ENCODE measurements around the gene LYPD3.
"Not testable (repeated sequence)": the region's sequence is repeated elsewhere in the genome, so short reads cannot be mapped to it uniquely, and the experiment has no call there.

The LYPD3 gene

DNA sequence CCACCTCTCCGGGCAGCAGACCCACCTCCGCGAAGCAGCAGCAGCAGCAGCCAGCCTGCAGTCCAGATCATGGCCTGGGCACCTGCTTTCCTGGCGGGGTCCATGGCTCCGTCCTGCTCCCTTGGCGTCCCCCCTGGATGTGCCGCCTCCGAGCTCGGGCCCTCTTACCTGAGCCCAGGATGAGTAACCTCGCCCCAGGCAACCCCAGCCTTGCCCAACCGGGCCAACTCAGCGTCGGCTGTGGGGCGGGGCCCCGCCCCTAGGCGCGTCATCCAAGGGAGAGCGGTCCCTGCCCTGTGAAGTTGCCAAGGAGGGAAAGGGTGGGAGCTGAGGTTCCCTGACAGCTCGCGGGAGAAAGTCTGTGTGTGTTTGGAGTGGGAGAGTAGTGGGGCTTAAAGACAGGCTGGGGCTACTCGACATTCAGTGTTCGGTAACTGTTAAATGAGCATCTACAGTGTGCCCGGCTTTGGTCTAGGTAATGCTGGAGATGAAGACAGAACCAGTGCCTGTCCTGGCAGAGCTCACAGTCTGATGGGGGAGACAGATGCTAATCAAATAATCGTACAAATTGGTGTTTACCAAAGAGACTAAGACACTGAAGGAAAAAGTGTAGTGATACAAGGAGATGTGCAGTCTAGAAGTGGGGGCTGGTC is at the start of gene LYPD3:
LYPD3 (minus strand) TSS at position 141 of the 653 bp plus-strand sequence; CDS start at position 104, 37 bp downstream.
- Mint-ChIP-seq H3K27me3 (ENCODE audit: low read depth) (no peaks in the 10 kb centered on the region), H3K9me3 (no peaks in the 10 kb centered on the region), H3K4me3 (peak within 1 kb of the TSS; percentile 92), H3K27ac (peak within 1 kb of the TSS; percentile 96), H3K4me1 (ENCODE audit: low read depth) (peaks cover 40% of the 10 kb centered on the region), H3K36me3 (ENCODE audit: low read depth) (no peaks in the 10 kb centered on the region)
- DNase-seq (ENCODE audit: low spot score): no peak

DNA sequence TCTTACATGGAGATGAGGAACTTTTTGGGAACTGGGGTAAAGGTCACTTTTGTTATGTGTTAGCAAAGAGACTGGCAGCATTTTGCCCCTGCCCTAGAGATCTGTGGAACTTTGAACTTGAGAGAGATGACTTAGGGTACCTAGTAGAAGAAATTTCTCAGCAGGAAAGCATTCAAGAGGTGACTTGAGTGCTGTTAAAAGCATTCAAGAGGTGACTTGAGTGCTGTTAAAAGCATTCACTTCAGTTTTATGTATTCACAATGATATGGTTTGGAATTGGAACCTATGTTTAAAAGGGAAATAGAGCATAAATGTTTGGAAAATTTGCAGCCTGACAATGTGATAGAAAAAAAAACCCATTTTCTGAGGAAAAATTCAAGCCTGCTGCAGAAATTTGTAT is 47.0 kb upstream of the LYPD3 start:
- peaks cover 40% of the 10 kb centered on the region for H3K36me3 Mint-ChIP-seq (ENCODE audit: low read depth)
- not testable (repeated sequence) for H3K27me3 Mint-ChIP-seq (ENCODE audit: low read depth); H3K27ac Mint-ChIP-seq; H3K9me3 Mint-ChIP-seq; H3K4me3 Mint-ChIP-seq; DNase-seq (ENCODE audit: low spot score); H3K4me1 Mint-ChIP-seq (ENCODE audit: low read depth)

DNA sequence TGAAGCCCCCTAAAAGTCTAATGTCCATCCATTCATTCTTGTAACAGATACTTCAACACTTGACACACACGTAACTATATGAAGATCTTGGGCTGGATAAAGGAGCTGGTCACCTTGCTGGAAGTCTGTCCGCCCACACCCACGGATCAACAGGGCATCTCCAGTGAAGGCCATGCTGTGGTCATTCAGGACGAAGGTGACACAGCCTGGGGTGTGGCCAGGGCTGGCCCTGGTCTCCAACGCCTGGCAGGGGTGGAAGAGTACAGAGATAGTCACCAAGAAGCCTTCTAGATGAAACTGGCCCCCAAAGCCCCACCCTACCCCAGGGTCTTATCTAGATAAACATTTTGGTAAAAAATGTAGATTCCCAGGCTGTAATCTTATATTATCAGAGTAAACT is 45.9 kb upstream of the LYPD3 start:
- no peaks in the 10 kb centered on the region for H3K27me3 Mint-ChIP-seq (ENCODE audit: low read depth)
- DNase-seq (ENCODE audit: low spot score): no peak
- no peak overlapping the region for H3K27ac Mint-ChIP-seq
- no peak overlapping the region for H3K4me3 Mint-ChIP-seq
- no peaks in the 10 kb centered on the region for H3K4me1 Mint-ChIP-seq (ENCODE audit: low read depth)
- no peaks in the 10 kb centered on the region for H3K9me3 Mint-ChIP-seq
- peaks cover 39% of the 10 kb centered on the region for H3K36me3 Mint-ChIP-seq (ENCODE audit: low read depth)

- Mint-ChIP-seq H3K27me3 (ENCODE audit: low read depth) (no peaks in the 10 kb centered on the region), H3K4me1 (ENCODE audit: low read depth) (peaks cover 5% of the 10 kb centered on the region), H3K9me3 (no peaks in the 10 kb centered on the region), H3K36me3 (ENCODE audit: low read depth) (peaks cover 44% of the 10 kb centered on the region), H3K27ac (no peak overlapping the region), H3K4me3 (no peak overlapping the region)
- DNase-seq (ENCODE audit: low spot score): no peak
Observed at GRCh38 chr19:43510713-43511112, 45.3 kb upstream of the LYPD3 start.

- H3K9me3 Mint-ChIP-seq: no peaks in the 10 kb centered on the region
- no peak for DNase-seq (ENCODE audit: low spot score)
- H3K4me1 Mint-ChIP-seq (ENCODE audit: low read depth): peaks cover 20% of the 10 kb centered on the region
- peak overlapping the region; percentile 62 for H3K27ac Mint-ChIP-seq
- H3K27me3 Mint-ChIP-seq (ENCODE audit: low read depth): no peaks in the 10 kb centered on the region
- H3K4me3 Mint-ChIP-seq: no peak overlapping the region
- peaks cover 40% of the 10 kb centered on the region for H3K36me3 Mint-ChIP-seq (ENCODE audit: low read depth)
Observed at GRCh38 chr19:43507880-43508279, 42.5 kb upstream of the LYPD3 start.

GRCh38 chr19:43506629-43507028 is 41.2 kb upstream of the LYPD3 start:
- Mint-ChIP-seq H3K4me3 (no peak overlapping the region), H3K27ac (peak overlapping the region; percentile 36), H3K4me1 (ENCODE audit: low read depth) (peaks cover 25% of the 10 kb centered on the region), H3K36me3 (ENCODE audit: low read depth) (peaks cover 36% of the 10 kb centered on the region), H3K9me3 (no peaks in the 10 kb centered on the region), H3K27me3 (ENCODE audit: low read depth) (no peaks in the 10 kb centered on the region)
- no peak for DNase-seq (ENCODE audit: low spot score)

GRCh38 chr19:43505941-43506340 is 40.5 kb upstream of the LYPD3 start:
- Mint-ChIP-seq H3K9me3 (no peaks in the 10 kb centered on the region), H3K27me3 (ENCODE audit: low read depth) (no peaks in the 10 kb centered on the region), H3K27ac (peak overlapping the region; percentile 84), H3K4me1 (ENCODE audit: low read depth) (peaks cover 25% of the 10 kb centered on the region), H3K4me3 (peak overlapping the region; percentile 50), H3K36me3 (ENCODE audit: low read depth) (peaks cover 32% of the 10 kb centered on the region)
- DNase-seq (ENCODE audit: low spot score): no peak

DNA sequence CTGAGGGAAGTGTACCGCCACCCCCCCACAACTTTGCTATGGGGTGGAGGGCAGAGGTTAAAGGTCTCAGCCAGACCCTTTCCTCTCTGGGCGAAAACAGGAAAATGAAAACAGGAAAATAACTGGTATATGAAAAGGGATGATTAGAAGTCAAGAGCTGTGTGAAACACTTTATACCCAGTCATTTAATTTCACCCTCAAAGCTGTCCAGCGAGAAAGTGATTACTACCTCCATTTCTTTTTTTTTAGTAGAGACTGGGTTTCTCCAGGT is 39.7 kb upstream of the LYPD3 start:
- Mint-ChIP-seq H3K9me3 (no peaks in the 10 kb centered on the region), H3K27ac (peak overlapping the region; percentile 78), H3K27me3 (ENCODE audit: low read depth) (no peaks in the 10 kb centered on the region), H3K4me1 (ENCODE audit: low read depth) (peaks cover 27% of the 10 kb centered on the region), H3K4me3 (peak overlapping the region; percentile 14), H3K36me3 (ENCODE audit: low read depth) (peaks cover 28% of the 10 kb centered on the region)
- DNase-seq (ENCODE audit: low spot score): no peak

DNA sequence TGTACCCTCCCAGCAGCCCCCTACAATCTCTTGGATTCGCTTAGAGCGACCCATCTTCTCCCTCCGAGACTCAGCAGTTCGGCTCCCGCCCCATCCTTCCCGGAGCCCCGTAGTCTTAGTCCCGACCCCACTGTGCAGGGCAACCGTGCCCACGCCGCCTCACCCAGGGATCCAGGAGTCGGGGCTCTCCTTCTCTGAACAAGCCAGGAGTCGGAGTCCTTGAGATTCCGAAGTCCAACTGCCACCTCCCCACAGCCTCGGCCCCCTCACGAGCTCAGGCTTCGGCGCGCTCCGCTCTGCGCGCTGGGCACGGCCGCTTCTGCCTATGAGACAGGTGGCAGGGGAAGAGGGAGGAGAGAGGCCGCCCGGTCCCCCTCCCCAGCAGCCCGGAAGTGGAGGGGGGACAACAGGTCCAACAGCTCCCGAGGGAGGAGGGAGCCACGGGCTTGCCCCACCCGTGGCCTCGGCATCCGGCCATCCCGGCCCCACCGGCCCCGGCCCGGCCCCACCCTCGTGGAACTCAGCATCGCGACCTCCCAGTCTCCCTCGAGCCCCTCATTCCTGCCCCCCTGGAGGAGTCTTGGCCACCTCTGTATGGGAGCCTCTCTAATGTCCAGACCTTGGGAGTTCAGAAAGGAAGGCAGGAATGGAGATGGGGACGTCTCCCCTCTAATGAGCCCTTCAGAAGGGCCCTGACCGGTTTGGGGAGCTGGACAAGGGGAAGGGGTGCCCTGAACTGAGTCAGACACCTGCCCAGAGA is 39.2 kb upstream of the LYPD3 start, which contains the start of gene PHLDB3:
PHLDB3 (minus strand) TSS at position 321 of the 760 bp plus-strand sequence. CDS start 628 bp downstream, outside the sequence.
- peaks cover 24% of the 10 kb centered on the region for H3K36me3 Mint-ChIP-seq (ENCODE audit: low read depth)
- peak within 1 kb of the TSS; percentile 87 for H3K4me3 Mint-ChIP-seq
- no peak for DNase-seq (ENCODE audit: low spot score)
- peaks cover 27% of the 10 kb centered on the region for H3K4me1 Mint-ChIP-seq (ENCODE audit: low read depth)
- no peaks in the 10 kb centered on the region for H3K27me3 Mint-ChIP-seq (ENCODE audit: low read depth)
- H3K27ac Mint-ChIP-seq: peak within 1 kb of the TSS; percentile 98
- no peaks in the 10 kb centered on the region for H3K9me3 Mint-ChIP-seq

DNA sequence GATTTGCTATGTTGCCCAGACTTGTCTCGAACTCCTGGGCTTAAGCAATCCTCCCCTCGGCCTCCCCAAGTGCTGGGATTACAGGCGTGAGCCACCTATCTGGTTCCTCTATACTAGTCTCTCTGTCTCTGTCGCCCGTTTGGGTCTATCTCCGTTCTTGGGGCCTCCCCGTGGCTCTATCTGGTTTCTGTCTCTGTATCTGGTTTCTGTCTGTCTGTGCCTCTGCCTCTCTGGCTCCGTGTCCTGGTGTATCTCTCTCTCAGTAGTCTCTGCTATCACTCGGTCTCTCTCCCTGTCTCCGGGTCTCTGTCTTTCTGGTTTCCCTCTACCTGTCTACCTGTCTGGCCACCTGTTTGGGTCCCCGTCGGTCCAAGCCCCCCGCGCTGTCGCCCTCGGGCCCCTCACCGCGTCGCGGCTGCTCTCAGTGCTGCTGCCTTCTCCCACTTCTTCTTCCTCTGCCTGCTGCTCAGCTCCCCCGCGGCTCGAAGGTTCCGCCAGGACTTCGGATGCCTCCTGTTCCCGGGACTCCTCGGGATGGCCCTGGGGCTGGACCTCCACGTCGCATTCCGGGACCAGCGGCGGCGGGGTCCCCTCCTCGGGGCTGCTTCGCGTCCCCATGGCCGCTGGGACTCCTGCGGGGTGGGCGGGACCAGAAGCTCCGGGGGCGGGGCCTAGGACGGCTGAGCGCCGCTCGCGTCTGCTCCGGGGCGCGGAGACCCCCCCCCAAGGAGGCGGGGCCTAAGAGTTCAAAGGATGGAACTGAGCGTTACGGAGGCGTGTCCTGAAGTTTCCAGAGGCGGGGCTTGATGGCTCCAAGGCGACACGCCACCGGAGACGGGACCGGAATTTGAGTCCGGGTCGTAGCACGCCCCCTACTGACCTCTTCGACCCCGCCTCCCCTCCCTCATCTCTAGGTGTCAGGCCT is 38.4 kb upstream of the LYPD3 start:
- Mint-ChIP-seq H3K27me3 (ENCODE audit: low read depth) (no peaks in the 10 kb centered on the region), H3K4me3 (peak overlapping the region; percentile 87), H3K36me3 (ENCODE audit: low read depth) (peaks cover 21% of the 10 kb centered on the region), H3K4me1 (ENCODE audit: low read depth) (peaks cover 27% of the 10 kb centered on the region), H3K27ac (peak overlapping the region; percentile 98), H3K9me3 (no peaks in the 10 kb centered on the region)
- peak; percentile 96 for DNase-seq (ENCODE audit: low spot score)

GRCh38 chr19:43502419-43502976 is 37.1 kb upstream of the LYPD3 start:
- Mint-ChIP-seq H3K9me3 (no peaks in the 10 kb centered on the region), H3K4me3 (peak overlapping the region; percentile 87), H3K27me3 (ENCODE audit: low read depth) (no peaks in the 10 kb centered on the region), H3K27ac (no peak overlapping the region), H3K36me3 (ENCODE audit: low read depth) (peaks cover 17% of the 10 kb centered on the region), H3K4me1 (ENCODE audit: low read depth) (peaks cover 27% of the 10 kb centered on the region)
- DNase-seq (ENCODE audit: low spot score): no peak

- DNase-seq (ENCODE audit: low spot score): no peak
- no peaks in the 10 kb centered on the region for H3K9me3 Mint-ChIP-seq
- H3K4me1 Mint-ChIP-seq (ENCODE audit: low read depth): peaks cover 27% of the 10 kb centered on the region
- no peaks in the 10 kb centered on the region for H3K27me3 Mint-ChIP-seq (ENCODE audit: low read depth)
- no peak overlapping the region for H3K27ac Mint-ChIP-seq
- peaks cover 18% of the 10 kb centered on the region for H3K36me3 Mint-ChIP-seq (ENCODE audit: low read depth)
- no peak overlapping the region for H3K4me3 Mint-ChIP-seq
Observed at GRCh38 chr19:43501661-43502418, 36.4 kb upstream of the LYPD3 start.

DNA sequence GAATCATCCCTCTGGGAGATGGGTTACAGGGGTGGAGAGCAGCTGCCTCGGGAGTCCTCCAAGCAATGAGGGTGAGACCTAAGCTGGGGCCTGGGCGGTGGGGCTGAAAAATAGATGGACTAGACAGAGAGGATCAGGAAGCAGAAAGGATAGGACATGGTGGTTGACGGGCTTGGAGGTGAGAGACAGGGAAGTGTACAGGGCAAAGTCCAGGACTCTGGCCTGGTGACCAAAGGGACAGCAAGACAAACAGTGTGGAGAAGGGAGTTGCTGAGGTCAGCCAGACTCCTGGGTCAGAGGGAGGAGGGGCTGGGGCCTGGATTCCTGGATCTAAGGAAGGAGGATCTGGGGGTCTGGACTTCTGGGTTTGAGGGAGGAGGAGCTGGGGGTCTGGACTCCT is 33.6 kb upstream of the LYPD3 start:
- Mint-ChIP-seq H3K9me3 (no peaks in the 10 kb centered on the region), H3K27me3 (ENCODE audit: low read depth) (no peaks in the 10 kb centered on the region), H3K27ac (peak overlapping the region; percentile 34), H3K4me3 (no peak overlapping the region), H3K36me3 (ENCODE audit: low read depth) (peaks cover 12% of the 10 kb centered on the region), H3K4me1 (ENCODE audit: low read depth) (peaks cover 13% of the 10 kb centered on the region)
- DNase-seq (ENCODE audit: low spot score): no peak
